Measurements from ENCODE around the gene MRTFB.

Gene MRTFB

GRCh38 chr16:14252860-14253259 lies 181.7 kb downstream of the MRTFB start:
- TF ChIP-seq CTCF (IDR thresholded peaks at IDR 0.05; ENCODE audit: borderline replicate concordance, control extremely low read depth, extremely low read depth, insufficient read depth, missing control alignments): no peak
- no peak for DNase-seq (ENCODE audit: low spot score)
- in situ Hi-C loops (cut with MboI; ENCODE audit: low sequenced_read_pairs, unreplicated experiment): no loop called here

- in situ Hi-C loops (cut with MboI; ENCODE audit: low sequenced_read_pairs, unreplicated experiment): no loop called here
- no peak for DNase-seq (ENCODE audit: low spot score)
- TF ChIP-seq CTCF (IDR thresholded peaks at IDR 0.05; ENCODE audit: borderline replicate concordance, control extremely low read depth, extremely low read depth, insufficient read depth, missing control alignments): no peak
Observed at GRCh38 chr16:14263011-14263410, 191.9 kb downstream of the MRTFB start.

- in situ Hi-C loops (cut with MboI; ENCODE audit: low sequenced_read_pairs, unreplicated experiment): no loop called here
- TF ChIP-seq CTCF (IDR thresholded peaks at IDR 0.05; ENCODE audit: borderline replicate concordance, control extremely low read depth, extremely low read depth, insufficient read depth, missing control alignments): no peak
- DNase-seq (ENCODE audit: low spot score): no peak
Observed at GRCh38 chr16:14263769-14264168, 192.7 kb downstream of the MRTFB start.

GRCh38 chr16:14264327-14264943 lies 193.3 kb downstream of the MRTFB start:
- no peak for TF ChIP-seq CTCF (IDR thresholded peaks at IDR 0.05; ENCODE audit: borderline replicate concordance, control extremely low read depth, extremely low read depth, insufficient read depth, missing control alignments)
- DNase-seq (ENCODE audit: low spot score): no peak
- in situ Hi-C loops (cut with MboI; ENCODE audit: low sequenced_read_pairs, unreplicated experiment): no loop called here

- no peak for TF ChIP-seq CTCF (IDR thresholded peaks at IDR 0.05; ENCODE audit: borderline replicate concordance, control extremely low read depth, extremely low read depth, insufficient read depth, missing control alignments)
- in situ Hi-C loops (cut with MboI; ENCODE audit: low sequenced_read_pairs, unreplicated experiment): no loop called here
- no peak for DNase-seq (ENCODE audit: low spot score)
Observed at GRCh38 chr16:14268073-14268472, 197.0 kb downstream of the MRTFB start.

- TF ChIP-seq CTCF (IDR thresholded peaks at IDR 0.05; ENCODE audit: borderline replicate concordance, control extremely low read depth, extremely low read depth, insufficient read depth, missing control alignments): no peak
- no peak for DNase-seq (ENCODE audit: low spot score)
- in situ Hi-C loops (cut with MboI; ENCODE audit: low sequenced_read_pairs, unreplicated experiment): no loop called here
Observed at GRCh38 chr16:14275934-14276333, 204.8 kb downstream of the MRTFB start.
